HEK293 (cell line): Measurements from ENCODE around the gene DLX2.

Experiments
- ATF2 ChIP-seq: fragments of 450-650 bp; formaldehyde crosslinking; IDR thresholded peaks from 2 replicates; pipeline ENCODE4 v1.5.1; 2016; ENCODE audit warnings: missing biosample characterization, missing genetic modification characterization, low read depth
- CTCF ChIP-seq: fragments of 450-650 bp; formaldehyde crosslinking; IDR thresholded peaks from 2 replicates; pipeline ENCODE4 v1.5.1; 2016; ENCODE audit warnings: missing biosample characterization, missing genetic modification characterization
- HOXC10 ChIP-seq: sonication (generic); formaldehyde crosslinking; IDR thresholded peaks from 2 replicates; pipeline ENCODE4 v1.8.1; 2023; ENCODE audit warnings: mild to moderate bottlenecking, missing genetic modification reagents
- SP2 ChIP-seq: fragments of 450-650 bp; formaldehyde crosslinking; IDR thresholded peaks from 2 replicates; pipeline ENCODE4 v1.5.1; 2016; ENCODE audit warnings: missing biosample characterization, missing genetic modification characterization
- ZEB2 ChIP-seq: fragments of 450-650 bp; formaldehyde crosslinking; IDR thresholded peaks from 2 replicates; pipeline ENCODE4 v1.5.1; 2016; ENCODE audit warnings: missing biosample characterization, missing genetic modification characterization
- ZFP3 ChIP-seq: fragments of 450-650 bp; formaldehyde crosslinking; IDR thresholded peaks from 2 replicates; pipeline ENCODE4 v1.5.1; 2016; ENCODE audit warnings: low read depth, missing biosample characterization, missing genetic modification characterization
- ZNF24 ChIP-seq: fragments of 450-650 bp; formaldehyde crosslinking; IDR thresholded peaks from 2 replicates; pipeline ENCODE4 v1.5.1; 2016; ENCODE audit warnings: missing biosample characterization, missing genetic modification characterization
- ZNF274 ChIP-seq, 2 experiments: fragments of 200-500 bp in 1 of 2; fragments of 450-650 bp in 1 of 2; sonication (Bioruptor generic) in 1 of 2; formaldehyde crosslinking in 1 of 2; IDR thresholded peaks; 2 replicates each; pipeline versions ENCODE4 v1.5.1 to v1.6.1; 2014 to 2016; ENCODE audit warnings: borderline replicate concordance in 1 of 2, inconsistent platforms in 1 of 2, low read length in 1 of 2, missing biosample characterization in 1 of 2, missing genetic modification characterization in 1 of 2
- ZNF335 ChIP-seq: fragments of 450-650 bp; formaldehyde crosslinking; conservative IDR thresholded peaks from 2 replicates; pipeline ENCODE4 v1.5.1; 2016; ENCODE audit warnings: missing biosample characterization, missing genetic modification characterization
- ZNF530 ChIP-seq: fragments of 450-650 bp; formaldehyde crosslinking; IDR thresholded peaks from 2 replicates; pipeline ENCODE4 v1.5.1; 2016; ENCODE audit warnings: low read depth, missing biosample characterization, missing genetic modification characterization
- ZNF645 ChIP-seq: fragments of 450-650 bp; formaldehyde crosslinking; IDR thresholded peaks from 2 replicates; pipeline ENCODE4; 2016; ENCODE audit warnings: missing biosample characterization, missing genetic modification characterization
- ZXDB ChIP-seq: fragments of 450-650 bp; formaldehyde crosslinking; IDR thresholded peaks from 2 replicates; pipeline ENCODE4 v1.5.1; 2016; ENCODE audit warnings: missing biosample characterization, missing genetic modification characterization

- TF ChIP-seq CTCF: no peak
- TF ChIP-seq ZNF530 (tag by site-specific recombination): no peak
- TF ChIP-seq ZNF335: no peak
- no peak for TF ChIP-seq SP2 (tag by site-specific recombination)
- TF ChIP-seq ZEB2: no peak
- TF ChIP-seq ZFP3 (tag by site-specific recombination): no peak
- no peak for TF ChIP-seq ZXDB (tag by site-specific recombination)
- no peak for TF ChIP-seq ZNF645 (tag by site-specific recombination)
- TF ChIP-seq ZNF274 (IDR thresholded peaks at IDR 0.05; ENCODE audit: low read length): no peak
- TF ChIP-seq ZNF274 (tag by site-specific recombination; IDR thresholded peaks at IDR 0.05; ENCODE audit: borderline replicate concordance): no peak
- no peak for TF ChIP-seq ZNF24
- no peak for TF ChIP-seq ATF2 (tag by site-specific recombination)
- no peak for TF ChIP-seq HOXC10 (CRISPR knock-in tag)
Observed at GRCh38 chr2:172114579-172114978, 11.9 kb upstream of the DLX2 start.
